GM21619 (cell line): Measurements from ENCODE around the gene BRSK1.

ENCODE experiments used
- ATAC-seq: cut with Tn5 transposase; IDR thresholded peaks from one replicate; pipeline ENCODE4 v1.9.1; 2021; ENCODE audit not compliant: unreplicated experiment

The BRSK1 gene

DNA sequence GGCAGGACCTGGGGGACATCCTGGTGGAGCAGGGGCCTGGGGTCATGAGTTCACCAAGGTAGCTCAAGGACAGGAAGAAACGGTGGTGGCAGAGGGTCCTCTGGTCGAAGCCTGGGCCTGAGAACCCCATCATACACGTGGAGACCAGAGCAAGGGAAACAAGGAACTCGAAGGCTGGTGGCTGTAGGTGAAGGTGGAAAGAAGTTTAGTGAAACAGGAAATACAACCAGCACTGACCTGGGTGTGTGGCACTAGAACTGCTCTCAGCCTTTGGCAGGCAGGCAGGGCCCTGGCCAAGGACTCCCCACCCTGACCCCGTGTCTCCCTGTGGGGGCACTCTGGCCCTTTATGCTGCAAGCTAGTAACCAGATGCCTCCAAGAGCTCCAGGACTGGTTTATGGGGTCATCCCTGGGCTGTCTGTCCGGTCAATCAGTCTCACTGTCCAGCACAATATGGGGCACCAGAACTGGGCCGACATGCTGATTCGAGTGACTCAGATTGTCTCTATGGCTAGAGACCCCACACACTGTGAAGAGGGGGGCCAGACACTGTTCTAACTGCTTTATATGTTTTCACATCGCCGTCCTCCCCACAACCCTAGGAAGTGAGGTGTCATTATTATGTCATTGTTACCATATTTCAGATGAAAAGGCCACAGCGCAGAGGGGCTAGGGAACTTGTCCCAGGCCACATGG, 67.0 kb downstream of the BRSK1 start:
- ATAC-seq, result no peak

DNA sequence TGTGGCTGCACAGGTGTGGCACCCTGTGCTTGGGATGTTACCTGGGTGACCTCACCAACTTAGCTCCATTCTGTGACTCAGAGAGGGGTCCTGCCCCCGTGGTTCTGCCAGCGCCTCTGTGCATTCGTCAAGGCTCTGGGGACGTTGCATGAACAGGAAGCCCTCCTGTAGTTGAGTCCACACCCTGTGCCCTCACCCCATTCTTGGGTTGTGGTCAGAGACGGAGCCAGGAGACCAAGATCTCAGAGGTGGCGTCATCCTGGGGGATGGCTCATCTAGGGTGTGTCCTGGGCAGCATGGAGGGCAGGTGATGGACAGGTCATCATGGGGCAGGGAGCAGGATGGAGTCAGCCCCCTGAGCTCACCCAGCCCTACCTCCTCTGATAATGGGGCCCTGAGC, 68.2 kb downstream of the BRSK1 start:
- ATAC-seq, result no peak

DNA sequence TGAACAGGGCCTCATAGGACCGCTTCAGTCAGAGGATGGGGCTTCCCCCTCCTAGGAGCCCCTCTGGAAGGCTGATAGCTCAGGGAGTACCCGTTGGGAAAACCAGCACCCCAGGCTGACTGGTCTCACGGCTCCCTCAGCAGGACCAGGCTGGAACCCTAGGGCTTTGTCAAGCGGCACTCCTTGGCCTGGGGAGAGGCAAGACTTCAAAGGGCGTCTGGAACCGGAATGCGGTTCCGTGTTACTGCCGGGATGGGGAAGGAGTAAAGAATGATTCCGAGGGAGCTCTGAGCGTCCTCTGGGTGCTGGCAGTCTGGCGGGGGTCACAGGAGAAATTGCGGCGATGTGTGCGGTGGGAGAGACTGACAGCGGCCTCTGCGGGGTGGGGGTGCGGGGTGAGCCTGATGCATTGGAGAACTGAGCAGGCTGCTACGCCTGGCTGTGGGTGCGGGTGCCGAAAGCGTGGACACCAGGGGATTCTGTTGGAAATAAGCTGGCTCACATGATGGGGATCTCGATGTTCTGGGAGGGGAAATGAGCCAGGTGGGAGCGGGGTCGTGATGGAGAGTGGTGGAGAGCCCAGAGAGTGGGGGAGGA, 68.8 kb downstream of the BRSK1 start:
- no peak for ATAC-seq

DNA sequence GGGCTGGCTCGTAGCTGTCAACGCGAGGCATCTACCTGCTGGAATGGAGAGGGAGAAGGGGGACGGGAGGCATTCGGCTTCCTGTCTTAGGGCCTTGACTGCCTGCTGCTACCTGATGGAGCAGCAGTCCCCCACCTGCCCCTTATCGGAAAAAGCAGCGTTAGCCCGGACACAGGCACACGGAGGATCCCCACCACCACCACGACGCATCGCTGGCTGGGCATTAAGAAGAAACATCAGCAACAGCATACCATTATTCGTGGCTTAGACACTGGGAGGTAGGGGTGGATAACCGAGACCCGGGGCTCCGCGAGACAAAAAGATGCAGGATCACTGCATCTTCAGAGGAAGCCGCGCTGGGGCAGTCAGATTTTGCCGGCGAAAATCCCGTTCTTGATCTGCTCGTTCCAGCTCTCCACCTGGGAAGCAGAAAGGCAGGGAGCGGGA, 69.6 kb downstream of the BRSK1 start:
- ATAC-seq, result no peak

DNA sequence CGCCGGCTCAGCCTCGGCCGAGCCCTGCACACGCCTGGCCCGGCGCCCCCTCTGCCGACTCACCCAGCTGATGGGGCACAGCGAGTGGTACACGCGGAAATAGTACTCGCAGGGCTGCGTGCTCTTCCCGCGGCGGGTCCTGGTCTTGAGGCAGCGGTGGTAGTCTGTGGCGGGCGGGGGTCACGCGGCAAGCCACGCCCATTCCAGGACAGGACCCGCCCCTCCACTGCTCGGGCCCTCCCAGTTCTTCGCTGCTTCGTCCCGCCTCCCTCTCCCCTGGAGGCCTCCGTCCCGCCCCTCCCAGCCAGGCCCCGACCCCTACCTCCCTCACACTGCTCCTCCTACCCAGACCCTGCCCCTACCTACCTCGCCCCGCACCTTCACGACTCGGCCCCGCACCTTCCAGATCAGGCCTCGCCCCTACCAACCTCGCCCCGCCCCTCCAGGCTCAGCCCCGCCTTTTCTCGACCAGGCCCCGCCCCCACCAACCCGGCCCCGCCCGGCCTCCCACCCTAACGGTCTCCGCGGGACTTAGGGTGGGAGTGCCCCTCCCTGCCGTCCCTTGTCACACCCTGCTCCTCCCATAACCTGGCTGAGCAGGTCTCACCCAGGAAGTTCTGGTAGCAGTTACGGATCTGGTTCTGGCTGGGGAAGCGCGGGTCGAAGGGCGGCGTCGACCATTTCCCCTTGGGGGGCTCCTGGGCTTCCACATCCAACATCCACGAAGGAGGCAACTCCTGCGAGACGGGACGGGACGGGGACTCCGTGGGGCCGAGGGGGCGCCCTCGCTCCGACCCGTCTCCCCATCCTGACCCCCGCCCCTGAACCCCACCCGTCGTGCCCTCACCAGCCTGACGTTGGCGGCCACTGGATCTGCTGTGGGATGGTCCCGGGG, 70.3 kb downstream of the BRSK1 start:
- no peak for ATAC-seq

DNA sequence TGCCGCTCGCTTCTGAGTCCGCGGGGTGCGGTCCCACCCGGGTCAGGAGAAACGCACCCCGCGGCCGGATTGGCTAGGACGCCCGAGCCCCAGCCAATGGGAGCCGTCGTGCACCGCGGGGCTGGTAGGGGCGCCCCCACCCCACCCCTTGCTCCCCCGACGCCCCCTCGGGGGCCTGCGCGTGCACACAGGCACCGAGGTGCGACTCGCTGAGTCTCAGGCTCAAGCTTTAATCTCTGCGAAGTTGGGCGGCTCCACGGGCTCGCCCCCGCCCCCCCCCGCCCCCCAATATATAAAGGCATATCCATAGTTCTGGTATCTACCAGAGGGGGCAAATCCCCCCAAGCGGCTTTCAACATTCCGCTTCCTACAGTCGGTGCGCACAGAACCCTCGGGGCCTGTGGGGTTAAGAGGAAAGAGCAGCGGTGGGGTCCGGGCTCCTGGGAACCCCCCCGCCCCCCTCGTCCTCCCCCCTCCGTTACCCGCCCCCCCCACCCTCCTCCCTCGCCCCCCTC, 71.0 kb downstream of the BRSK1 start, which contains the start of gene COX6B2:
Gene COX6B2, minus strand, starts transcription at position 22 of the 515 bp plus-strand sequence. CDS start 198 bp downstream, outside the sequence.
- no peak for ATAC-seq

DNA sequence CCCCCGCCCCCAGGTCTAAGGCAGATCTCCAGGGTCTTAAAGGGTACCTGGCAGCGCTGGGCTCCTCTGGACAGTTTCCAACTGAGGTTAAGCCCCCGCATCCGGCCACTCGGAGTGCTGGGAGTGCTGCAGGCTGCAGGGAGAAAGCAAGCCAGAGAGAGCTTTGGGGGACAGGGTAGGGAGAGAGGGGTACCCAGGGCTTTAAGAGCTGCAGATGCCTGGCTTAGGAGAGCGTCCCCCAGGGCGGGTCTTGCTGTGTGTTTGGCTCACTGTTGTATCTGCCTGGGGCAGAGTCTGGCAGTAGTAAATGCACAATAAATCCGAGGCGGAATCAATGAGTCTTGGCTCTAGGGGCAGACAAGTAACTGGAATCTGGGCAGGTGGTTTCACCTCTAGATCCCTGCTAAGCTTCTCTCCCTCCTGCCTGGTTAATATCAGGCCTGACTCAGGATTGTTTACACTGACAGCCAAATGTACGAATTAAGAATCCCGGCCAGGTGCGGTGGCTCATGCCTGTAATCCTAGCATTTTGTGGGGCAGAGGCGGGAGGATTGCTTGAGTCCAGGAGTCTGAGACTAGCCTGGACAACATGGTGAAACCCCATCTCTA, 71.5 kb downstream of the BRSK1 start:
- no peak for ATAC-seq

DNA sequence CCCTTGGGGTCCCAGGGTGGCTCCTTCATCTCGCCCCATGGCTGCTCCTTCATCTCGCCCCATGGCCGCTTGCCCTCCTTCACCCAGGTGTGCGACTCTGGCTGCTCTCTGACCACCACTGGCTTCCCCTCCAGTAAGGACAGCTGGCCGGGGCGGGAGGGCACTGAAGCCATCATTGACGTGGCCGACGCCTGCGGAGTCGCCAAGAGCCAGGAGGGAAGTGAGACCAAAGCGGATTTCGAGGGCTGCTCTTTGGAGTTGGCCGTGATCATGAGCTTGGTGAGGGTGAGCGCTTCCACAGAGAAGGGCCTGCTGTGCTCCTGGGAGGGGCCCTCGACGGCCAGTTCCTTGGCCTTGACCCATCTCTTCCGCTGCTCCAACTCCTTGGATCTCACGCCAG, 74.7 kb downstream of the BRSK1 start:
- ATAC-seq, result no peak

DNA sequence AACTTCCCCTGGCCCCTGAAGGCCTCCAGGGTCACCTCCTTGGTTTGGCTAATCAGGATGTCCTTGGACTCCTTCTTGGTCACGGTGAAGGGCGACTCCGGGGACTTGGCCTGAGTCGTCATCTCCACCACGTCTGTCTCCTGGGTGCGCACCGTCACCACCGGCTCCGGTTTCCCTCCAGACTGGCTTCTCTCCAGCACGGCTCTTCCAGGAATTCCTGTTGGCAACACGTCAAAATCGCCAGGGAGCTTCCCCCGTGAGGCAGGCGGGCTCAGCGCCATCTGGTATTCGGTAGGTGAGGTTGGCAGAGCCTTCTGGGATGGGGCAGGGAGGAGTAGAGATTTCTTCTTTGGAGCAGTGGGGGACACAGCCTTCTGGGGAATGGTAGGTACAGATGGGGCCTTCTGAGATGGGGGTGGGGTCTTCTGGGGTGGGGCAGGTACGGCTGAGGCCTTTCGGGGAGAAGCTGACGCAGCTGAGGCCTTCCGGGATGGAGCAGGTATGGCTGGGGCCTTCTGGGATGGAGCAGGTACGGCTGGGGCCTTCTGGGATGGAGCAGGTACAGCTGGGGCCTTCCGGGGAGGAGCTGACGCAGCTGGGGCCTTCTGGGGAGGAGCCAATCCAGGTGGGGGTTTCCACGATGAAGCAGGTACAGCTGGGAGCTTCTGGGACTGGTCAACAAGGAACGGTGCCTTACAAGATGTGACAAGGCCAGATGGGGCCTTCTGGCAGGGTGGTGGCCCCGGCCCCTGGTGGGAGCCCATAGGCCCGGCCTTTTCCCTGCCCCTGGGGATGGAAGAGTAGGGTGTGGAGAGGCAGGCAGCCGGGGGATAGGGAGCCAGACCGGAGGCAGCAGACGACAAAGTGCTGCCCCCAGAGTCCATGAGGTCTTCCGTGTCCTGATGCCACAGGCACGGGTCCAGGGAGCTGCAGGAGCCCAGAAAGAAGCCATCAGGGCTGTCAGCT, 75.4 kb downstream of the BRSK1 start:
- no peak for ATAC-seq

DNA sequence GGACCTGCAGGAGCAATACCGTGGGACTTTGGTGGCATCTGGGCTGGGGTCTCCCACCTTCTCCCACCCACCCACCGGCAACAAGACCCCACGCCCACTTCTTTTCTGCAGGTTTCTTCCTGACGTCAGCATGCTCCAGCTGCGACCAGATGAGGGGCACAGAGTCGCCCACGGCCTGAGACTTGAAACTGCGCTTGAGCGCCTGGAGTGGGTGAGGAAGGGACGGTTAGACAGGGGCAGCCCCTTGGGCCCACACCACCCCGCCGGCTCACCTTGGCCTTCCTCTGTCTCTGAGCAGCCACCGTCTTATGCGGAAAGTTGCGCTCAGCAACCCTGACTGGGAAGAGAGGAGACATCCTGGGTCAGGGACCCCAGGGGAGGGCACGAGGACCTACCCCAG, 77.1 kb downstream of the BRSK1 start:
- ATAC-seq, result no peak
